Hepatocyte (in vitro differentiated cells): ENCODE data around the gene PUS10. TPM values are rescaled to one million over a fixed set of nuclear protein-coding genes. Genes with fewer than 3 reads are reported as not detected.
"Not testable (repeated sequence)": the region's sequence is repeated elsewhere in the genome, so short reads cannot be mapped to it uniquely, and the experiment has no call there.

Experiments
- DNase-seq: peaks from one replicate; pipeline ENCODE4 v3.0.0-alpha.2; 2016; ENCODE audit warnings: low spot score
- H2AFZ ChIP-seq: fragments of 200-600 bp; sonication (generic); 2 replicates; pipeline ENCODE4 v1.6.0; 2016; ENCODE audit warnings: antibody characterized with exemption, mild to moderate bottlenecking
- H3K27ac ChIP-seq: fragments of 200-600 bp; sonication (generic); 2 replicates; pipeline ENCODE4 v1.5.1; 2016; ENCODE audit warnings: mild to moderate bottlenecking
- H3K27me3 ChIP-seq: fragments of 200-600 bp; sonication (generic); 2 replicates; pipeline ENCODE4 v1.6.1; 2016
- H3K36me3 ChIP-seq: fragments of 200-600 bp; sonication (generic); replicated peaks from 2 replicates; pipeline ENCODE4 v1.5.1; 2016; ENCODE audit warnings: low read depth; ENCODE audit not compliant: insufficient read depth
- H3K4me1 ChIP-seq: fragments of 200-600 bp; sonication (generic); 2 replicates; pipeline ENCODE4 v1.5.1; 2016; ENCODE audit warnings: mild to moderate bottlenecking, moderate library complexity; ENCODE audit not compliant: insufficient read depth
- H3K4me2 ChIP-seq: fragments of 200-600 bp; sonication (generic); 2 replicates; pipeline ENCODE4 v1.6.0; 2016
- H3K4me3 ChIP-seq: fragments of 200-600 bp; sonication (generic); 2 replicates; pipeline ENCODE4 v1.5.1; 2016; ENCODE audit warnings: mild to moderate bottlenecking
- H3K79me2 ChIP-seq: fragments of 200-600 bp; sonication (generic); 2 replicates; pipeline ENCODE4 v1.6.0; 2017; ENCODE audit warnings: mild to moderate bottlenecking
- H3K9me2 ChIP-seq: fragments of 200-600 bp; sonication (generic); replicated peaks from 2 replicates; pipeline ENCODE4 v1.6.0; 2017; ENCODE audit warnings: mild to moderate bottlenecking; ENCODE audit not compliant: insufficient read depth
- H3K9me3 ChIP-seq: fragments of 200-600 bp; sonication (generic); 2 replicates; pipeline ENCODE4 v1.5.1; 2016; ENCODE audit warnings: low read depth, mild to moderate bottlenecking
- H4K20me1 ChIP-seq: fragments of 200-600 bp; sonication (generic); 2 replicates; pipeline ENCODE4 v1.6.0; 2016; ENCODE audit warnings: mild to moderate bottlenecking; ENCODE audit not compliant: insufficient read depth, poor library complexity, severe bottlenecking
- EZH2 ChIP-seq: fragments of 200-600 bp; sonication (generic); IDR thresholded peaks from 2 replicates; pipeline ENCODE4 v1.6.1; 2016; ENCODE audit warnings: antibody characterized with exemption, mild to moderate bottlenecking, borderline replicate concordance
- EZH2phosphoT487 ChIP-seq: fragments of 200-600 bp; sonication (generic); IDR thresholded peaks from one replicate; pipeline ENCODE4 v1.6.1; 2018; ENCODE audit warnings: antibody characterized with exemption, mild to moderate bottlenecking, low read depth, moderate library complexity; ENCODE audit not compliant: unreplicated experiment, severe bottlenecking
- WGBS: methylation state at CpG from one replicate; pipeline ENCODE4 v1.1.6; 2016; ENCODE audit warnings: low lambda C conversion rate; ENCODE audit errors: missing lambda C conversion rate; 5-methylcytosine and 5-hydroxymethylcytosine counted together
- polyA plus RNA-seq: library from polyadenylated mRNA; unstranded; fragments of >200 nt; fragmentation: Nextera tagmentation; extraction: Ambion mirVana; gene quantifications from 2 replicates; pipeline ENCODE4 v1.2.1, GENCODE V29; 2016
- total RNA-seq: library from RNA; depleted of rRNA; stranded (reverse); fragments of >200 nt; gene quantifications from 2 replicates; pipeline ENCODE4 v1.2.3, GENCODE V29; 2014
- TF ChIP-seq, protein P1 (sequence below): fragments of 200-600 bp; sonication (generic); IDR thresholded peaks from 2 replicates; pipeline ENCODE4 v1.5.1; 2016; ENCODE audit warnings: antibody characterized with exemption, mild to moderate bottlenecking; ENCODE audit not compliant: poor library complexity

Gene PUS10
- total and polyA plus RNA-seq, 2 experiments from 2014 or later, result 4.5 to 15.3 TPM

GRCh38 chr2:60989259-60989658 is 28.8 kb downstream of the PUS10 start:
- Histone ChIP-seq H3K9me2 (no peaks in the 10 kb centered on the region), H3K27ac (no peak overlapping the region), H4K20me1 (no peaks in the 10 kb centered on the region), H2AFZ (no peak overlapping the region), H3K27me3 (no peaks in the 10 kb centered on the region), H3K4me1 (no peaks in the 10 kb centered on the region), H3K79me2 (no peaks in the 10 kb centered on the region), H3K9me3 (peaks cover 13% of the 10 kb centered on the region), H3K4me3 (no peak overlapping the region), H3K4me2 (no peak overlapping the region), H3K36me3 (no peaks in the 10 kb centered on the region)
- 90% methylated on average over 2 of the region's 2 CpGs for WGBS
- no peak for TF ChIP-seq EZH2
- TF ChIP-seq EZH2phosphoT487, result no peak
- TF ChIP-seq, protein P1, sequence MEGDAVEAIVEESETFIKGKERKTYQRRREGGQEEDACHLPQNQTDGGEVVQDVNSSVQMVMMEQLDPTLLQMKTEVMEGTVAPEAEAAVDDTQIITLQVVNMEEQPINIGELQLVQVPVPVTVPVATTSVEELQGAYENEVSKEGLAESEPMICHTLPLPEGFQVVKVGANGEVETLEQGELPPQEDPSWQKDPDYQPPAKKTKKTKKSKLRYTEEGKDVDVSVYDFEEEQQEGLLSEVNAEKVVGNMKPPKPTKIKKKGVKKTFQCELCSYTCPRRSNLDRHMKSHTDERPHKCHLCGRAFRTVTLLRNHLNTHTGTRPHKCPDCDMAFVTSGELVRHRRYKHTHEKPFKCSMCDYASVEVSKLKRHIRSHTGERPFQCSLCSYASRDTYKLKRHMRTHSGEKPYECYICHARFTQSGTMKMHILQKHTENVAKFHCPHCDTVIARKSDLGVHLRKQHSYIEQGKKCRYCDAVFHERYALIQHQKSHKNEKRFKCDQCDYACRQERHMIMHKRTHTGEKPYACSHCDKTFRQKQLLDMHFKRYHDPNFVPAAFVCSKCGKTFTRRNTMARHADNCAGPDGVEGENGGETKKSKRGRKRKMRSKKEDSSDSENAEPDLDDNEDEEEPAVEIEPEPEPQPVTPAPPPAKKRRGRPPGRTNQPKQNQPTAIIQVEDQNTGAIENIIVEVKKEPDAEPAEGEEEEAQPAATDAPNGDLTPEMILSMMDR, result no peak
- no peak for DNase-seq

GRCh38 chr2:60987656-60988055 is 30.4 kb downstream of the PUS10 start:
- not testable (repeated sequence) for H3K27me3 ChIP-seq, DNase-seq, H3K4me1 ChIP-seq, H3K4me3 ChIP-seq, H2AFZ ChIP-seq, H3K9me2 ChIP-seq, H4K20me1 ChIP-seq, H3K79me2 ChIP-seq, H3K36me3 ChIP-seq, H3K4me2 ChIP-seq, H3K27ac ChIP-seq
- H3K9me3 ChIP-seq, result peaks cover 13% of the 10 kb centered on the region
- 95% methylated on average over 8 of the region's 8 CpGs for WGBS

- Histone ChIP-seq H3K4me1 (no peaks in the 10 kb centered on the region), H2AFZ (no peak overlapping the region), H3K9me3 (peaks cover 9% of the 10 kb centered on the region), H4K20me1 (no peaks in the 10 kb centered on the region), H3K27me3 (no peaks in the 10 kb centered on the region), H3K36me3 (no peaks in the 10 kb centered on the region), H3K4me2 (no peak overlapping the region), H3K4me3 (no peak overlapping the region), H3K27ac (no peak overlapping the region), H3K79me2 (no peaks in the 10 kb centered on the region), H3K9me2 (no peaks in the 10 kb centered on the region)
- DNase-seq, result no peak
- 75% methylated on average over 2 of the region's 2 CpGs for WGBS
- TF ChIP-seq EZH2 (no peak), EZH2phosphoT487 (no peak)
- TF ChIP-seq, protein P1, result no peak
Observed at GRCh38 chr2:60987041-60987440, 31.0 kb downstream of the PUS10 start.

DNA sequence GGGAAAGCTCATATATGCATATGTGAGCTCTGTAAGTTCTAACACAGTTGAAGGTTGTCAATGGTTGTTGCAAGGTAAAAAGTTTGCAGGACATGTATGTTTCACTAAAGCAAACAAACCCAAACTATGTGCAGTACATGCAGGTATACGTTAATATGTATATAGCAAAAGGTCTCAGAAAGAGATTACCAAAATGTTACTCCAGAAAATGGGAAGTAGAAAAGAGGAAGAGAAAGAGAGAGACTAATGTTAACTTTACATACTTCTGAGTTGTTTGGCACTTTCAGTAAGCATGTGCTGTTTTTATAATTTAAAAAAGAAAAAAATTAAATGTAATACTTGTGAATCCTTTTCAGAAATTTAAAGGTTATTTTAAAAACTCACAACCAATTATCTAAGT is 33.3 kb downstream of the PUS10 start:
- WGBS, result 87% methylated on average over 1 of the region's 1 CpG
- Histone ChIP-seq H3K27ac (no peak overlapping the region), H3K79me2 (no peaks in the 10 kb centered on the region), H3K4me3 (no peak overlapping the region), H4K20me1 (no peaks in the 10 kb centered on the region), H3K4me2 (no peak overlapping the region), H3K27me3 (no peaks in the 10 kb centered on the region), H3K4me1 (no peaks in the 10 kb centered on the region), H3K9me2 (no peaks in the 10 kb centered on the region), H3K9me3 (no peaks in the 10 kb centered on the region), H2AFZ (no peak overlapping the region), H3K36me3 (no peaks in the 10 kb centered on the region)
- no peak for TF ChIP-seq EZH2phosphoT487
- no peak for TF ChIP-seq EZH2
- TF ChIP-seq, protein P1, result no peak
- DNase-seq, result no peak

DNA sequence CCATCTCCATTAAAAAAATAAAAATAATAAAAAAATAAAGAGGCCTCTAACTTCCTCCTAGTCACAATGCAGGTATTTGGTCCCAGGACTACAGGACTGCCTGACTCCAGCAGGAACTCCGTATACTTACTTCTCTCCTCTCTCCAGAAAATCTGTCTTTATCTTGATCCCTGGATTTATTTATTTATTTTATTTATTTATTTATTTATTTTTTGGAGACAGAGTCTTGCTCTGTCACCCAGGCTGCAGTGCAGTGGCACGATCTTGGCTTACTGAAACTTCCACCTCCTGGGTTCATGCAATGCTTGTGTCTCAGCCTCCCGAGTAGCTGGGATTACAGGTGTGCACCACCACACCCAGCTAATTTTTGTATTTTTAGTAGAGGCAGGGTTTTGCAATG is 36.0 kb downstream of the PUS10 start:
- DNase-seq, H3K27ac ChIP-seq, H3K36me3 ChIP-seq, H3K79me2 ChIP-seq, H2AFZ ChIP-seq, H3K9me3 ChIP-seq, H3K27me3 ChIP-seq, H3K9me2 ChIP-seq, H3K4me2 ChIP-seq, H3K4me1 ChIP-seq, H3K4me3 ChIP-seq, H4K20me1 ChIP-seq: not testable (repeated sequence)
- WGBS, result 96% methylated on average over 3 of the region's 3 CpGs
